ENCODE data around the gene SPHK1. TPM values are rescaled to one million over a fixed set of nuclear protein-coding genes. Genes with fewer than 3 reads are reported as not detected.
"Not testable (repeated sequence)": the region's sequence is repeated elsewhere in the genome, so short reads cannot be mapped to it uniquely, and the experiment has no call there.

The SPHK1 gene, protein sequence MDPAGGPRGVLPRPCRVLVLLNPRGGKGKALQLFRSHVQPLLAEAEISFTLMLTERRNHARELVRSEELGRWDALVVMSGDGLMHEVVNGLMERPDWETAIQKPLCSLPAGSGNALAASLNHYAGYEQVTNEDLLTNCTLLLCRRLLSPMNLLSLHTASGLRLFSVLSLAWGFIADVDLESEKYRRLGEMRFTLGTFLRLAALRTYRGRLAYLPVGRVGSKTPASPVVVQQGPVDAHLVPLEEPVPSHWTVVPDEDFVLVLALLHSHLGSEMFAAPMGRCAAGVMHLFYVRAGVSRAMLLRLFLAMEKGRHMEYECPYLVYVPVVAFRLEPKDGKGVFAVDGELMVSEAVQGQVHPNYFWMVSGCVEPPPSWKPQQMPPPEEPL
- 76.8 TPM for polyA plus RNA-seq (2013, experiment 1 of 2; ENCODE audit: insufficient read length)
- 44.2 TPM for polyA plus RNA-seq (2013, experiment 2 of 2; ENCODE audit: insufficient read length)

GRCh38 chr17:76384222-76384986 is at the start of gene SPHK1:
SPHK1 (plus strand) TSS chr17:76384609; CDS start chr17:76385645, 1,036 bp downstream.
- DNase-seq: peak; percentile 89

GRCh38 chr17:76335716-76336381 is 48.6 kb upstream of the SPHK1 start:
- DNase-seq: no peak

DNA sequence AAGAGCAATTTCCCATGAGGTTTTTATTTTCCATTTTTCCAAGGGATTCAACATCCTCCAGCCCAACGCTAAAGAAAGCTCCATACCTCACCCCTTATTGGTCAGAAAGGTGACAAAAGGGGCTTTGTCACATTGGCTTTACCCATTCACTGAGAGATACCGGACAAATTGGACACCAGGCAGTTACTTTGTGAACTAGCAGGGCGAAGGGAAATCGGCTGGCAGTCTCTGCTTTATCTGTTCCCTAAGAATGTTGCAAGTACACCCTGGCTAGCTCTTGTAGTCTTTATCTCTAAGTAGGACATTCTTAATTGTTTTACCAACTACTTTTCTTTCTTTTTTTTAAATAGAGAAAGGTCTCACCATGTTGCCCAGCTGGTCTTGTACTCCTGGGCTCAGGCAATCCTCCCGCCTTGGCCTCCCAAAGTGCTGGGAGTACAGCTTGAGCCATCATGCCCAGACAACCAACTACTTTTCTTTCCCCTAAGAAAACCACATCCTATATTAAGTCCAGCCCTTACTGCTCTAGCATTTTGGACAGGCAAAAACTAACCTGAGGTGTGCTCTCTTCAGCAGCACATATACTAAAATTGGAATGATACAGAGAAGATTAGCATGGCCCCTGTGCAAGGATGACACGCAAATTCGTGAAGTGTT is 47.5 kb upstream of the SPHK1 start:
- no peak for DNase-seq

- DNase-seq: peak; percentile 60
Measured at GRCh38 chr17:76337413-76337777, 47.0 kb upstream of the SPHK1 start.

GRCh38 chr17:76341301-76341700 is 43.1 kb upstream of the SPHK1 start:
- DNase-seq: no peak

DNA sequence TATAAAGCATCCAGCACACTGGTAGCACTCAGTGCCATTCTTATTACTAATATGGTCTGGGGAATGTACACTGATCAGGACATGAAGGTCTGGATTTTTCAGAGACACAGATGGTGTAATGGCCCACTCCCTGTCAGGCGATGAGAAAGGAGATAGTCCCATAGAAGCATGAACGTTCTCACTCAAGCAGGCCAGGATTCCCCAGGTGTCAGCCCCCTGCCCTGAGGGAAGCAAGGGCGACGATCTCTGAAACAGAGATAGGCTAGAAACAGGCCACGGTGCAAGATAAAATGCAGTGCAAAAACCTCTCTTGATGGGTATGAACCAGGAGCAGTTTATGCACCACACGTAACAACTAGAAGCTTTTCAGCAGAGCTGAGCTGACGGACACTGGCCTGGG is 41.3 kb upstream of the SPHK1 start:
- DNase-seq: no peak

DNA sequence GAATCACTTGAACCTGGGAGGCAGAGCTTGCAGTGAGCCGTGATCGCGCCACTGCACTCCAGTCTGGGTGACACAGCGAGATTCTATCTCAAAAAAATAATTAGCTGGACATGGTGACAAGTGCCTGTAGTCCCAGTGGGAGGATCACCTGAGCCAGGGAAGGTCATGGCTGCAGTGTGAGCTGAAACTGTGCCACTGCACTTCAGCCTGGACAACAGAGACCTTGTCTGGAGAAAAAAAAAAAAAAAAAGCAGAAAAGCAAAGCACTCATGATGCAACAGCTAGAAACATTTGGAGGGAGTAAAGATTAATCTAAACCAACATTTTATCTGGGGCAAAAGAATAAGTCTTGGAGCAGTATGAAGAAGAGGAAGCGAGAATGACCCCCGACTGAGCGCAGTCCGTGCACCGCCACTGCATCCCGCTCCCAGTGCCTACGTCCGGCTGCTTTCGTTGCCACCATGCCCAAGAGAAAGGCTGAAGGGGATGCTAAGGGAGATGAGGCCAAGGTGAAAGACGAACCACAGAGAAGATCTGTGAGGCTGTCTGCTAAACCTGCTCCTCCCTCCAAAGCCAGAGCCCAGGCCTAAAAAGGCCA is 38.9 kb upstream of the SPHK1 start:
- peak; percentile 34 for DNase-seq

GRCh38 chr17:76346936-76347335 is 37.5 kb upstream of the SPHK1 start:
- DNase-seq: not testable (repeated sequence)

DNA sequence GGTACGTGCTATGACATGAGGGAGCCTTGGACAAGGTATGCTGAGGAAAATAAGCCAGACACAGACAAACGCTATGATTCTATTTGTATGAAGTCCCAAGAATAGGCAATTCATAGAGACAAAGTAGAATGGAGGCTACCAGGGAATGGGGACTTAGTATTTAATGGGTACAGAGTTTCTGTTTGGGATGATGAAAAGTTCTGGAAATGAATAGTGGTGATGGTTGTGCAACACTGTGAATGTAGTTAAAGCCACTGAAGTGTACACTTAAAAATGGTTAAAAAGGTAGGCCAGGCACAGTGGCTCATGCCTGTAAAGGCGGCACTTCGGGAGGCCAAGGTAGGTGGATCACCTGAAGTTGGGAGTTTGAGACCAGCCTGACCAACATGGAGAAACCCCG is 33.9 kb upstream of the SPHK1 start:
- DNase-seq: no peak

DNA sequence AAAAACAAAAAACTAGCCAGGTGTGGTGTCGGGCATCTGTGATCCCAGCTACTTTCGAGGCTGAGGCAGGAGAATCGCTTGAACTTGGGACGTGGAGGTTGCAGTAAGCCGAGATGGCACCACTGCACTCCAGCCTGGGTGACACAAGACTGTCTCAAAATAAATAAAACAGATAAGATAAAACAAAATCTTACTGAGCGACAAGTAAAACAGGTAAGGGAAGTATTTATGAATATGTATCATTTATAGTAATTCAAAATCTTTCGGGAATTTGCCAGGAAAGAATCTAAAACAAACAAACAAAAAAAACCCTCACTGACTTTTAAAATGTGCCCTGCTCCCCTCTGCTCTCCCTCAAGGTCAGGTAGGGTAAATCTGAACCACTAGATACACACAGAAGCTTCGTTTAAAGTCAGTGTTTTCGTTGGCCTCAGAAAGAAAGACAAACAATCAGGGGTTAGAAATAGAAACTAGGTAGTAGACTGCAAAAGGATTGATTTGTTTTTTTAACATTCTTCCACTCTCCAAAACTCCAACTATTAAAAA is 32.8 kb upstream of the SPHK1 start:
- DNase-seq: no peak

GRCh38 chr17:76353004-76353598 is 31.3 kb upstream of the SPHK1 start:
- no peak for DNase-seq

DNA sequence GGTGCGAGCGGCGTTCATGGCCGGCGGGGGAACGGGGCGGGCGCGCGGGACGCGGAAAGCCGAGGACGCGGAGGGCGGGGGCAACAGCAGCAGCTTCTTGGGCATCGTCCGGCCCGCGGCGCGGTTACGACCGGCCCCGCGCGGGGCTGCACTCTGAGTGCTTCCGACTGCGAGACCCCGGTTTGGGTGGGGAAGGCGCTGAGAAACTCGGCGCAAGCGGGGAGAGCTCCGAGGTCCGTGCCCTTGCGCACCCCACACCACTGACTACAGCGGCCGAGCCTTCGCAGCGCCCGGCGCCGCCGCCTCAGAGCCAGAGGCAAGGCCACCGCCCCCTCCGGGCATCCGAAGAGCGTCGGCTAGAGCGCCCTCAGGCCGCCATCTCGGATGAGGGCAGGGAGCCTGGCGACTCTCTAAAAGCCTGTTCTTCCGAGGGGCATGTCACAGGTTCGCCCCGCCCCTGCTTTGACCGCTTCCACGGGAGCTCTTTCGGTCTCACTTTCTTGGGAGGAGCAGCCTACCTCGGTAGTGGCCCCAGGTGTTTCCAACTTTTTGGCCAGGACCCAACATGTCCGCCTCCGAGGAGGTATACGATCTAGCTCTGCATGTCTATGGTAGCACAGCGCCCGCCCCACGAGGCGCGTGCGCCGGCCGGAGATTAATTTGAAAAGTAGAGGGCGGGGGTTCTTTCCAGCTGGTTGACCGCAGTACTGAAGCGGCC is 30.7 kb upstream of the SPHK1 start, which contains the start of gene PRPSAP1:
PRPSAP1 (minus strand) TSS at position 318 of the 718 bp plus-strand sequence; CDS start at position 105, 213 bp downstream.
- peak; percentile 92 for DNase-seq

GRCh38 chr17:76354317-76354729 is 30.1 kb upstream of the SPHK1 start:
- no peak for DNase-seq

DNA sequence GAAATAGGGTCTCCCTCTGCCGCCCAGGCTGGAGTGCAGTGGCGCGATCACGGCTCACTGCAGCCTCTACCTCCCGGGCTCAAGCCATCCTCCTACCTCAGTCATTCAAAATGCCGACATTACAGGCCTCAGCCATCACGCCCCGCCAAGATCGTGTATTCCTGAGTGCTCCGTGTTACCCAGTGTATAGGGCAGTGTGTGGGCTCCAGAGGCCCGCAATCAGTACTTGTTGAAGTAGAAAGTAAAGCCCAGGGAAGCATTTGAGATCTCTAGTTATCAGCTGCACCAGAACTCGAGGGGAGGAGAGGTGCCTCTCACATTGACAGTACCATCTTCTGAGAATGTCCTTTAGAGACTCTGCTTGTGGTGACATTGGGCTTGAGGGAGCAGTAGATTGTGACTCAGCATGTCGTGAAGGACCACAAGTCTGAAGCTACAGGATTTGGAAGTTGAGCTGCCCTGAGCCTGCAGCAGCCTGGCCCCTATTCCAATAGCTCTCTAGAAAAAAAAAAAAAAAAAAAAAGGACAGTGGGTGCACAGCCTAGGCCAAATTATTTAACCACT is 29.6 kb upstream of the SPHK1 start:
- DNase-seq: peak; percentile 43

DNA sequence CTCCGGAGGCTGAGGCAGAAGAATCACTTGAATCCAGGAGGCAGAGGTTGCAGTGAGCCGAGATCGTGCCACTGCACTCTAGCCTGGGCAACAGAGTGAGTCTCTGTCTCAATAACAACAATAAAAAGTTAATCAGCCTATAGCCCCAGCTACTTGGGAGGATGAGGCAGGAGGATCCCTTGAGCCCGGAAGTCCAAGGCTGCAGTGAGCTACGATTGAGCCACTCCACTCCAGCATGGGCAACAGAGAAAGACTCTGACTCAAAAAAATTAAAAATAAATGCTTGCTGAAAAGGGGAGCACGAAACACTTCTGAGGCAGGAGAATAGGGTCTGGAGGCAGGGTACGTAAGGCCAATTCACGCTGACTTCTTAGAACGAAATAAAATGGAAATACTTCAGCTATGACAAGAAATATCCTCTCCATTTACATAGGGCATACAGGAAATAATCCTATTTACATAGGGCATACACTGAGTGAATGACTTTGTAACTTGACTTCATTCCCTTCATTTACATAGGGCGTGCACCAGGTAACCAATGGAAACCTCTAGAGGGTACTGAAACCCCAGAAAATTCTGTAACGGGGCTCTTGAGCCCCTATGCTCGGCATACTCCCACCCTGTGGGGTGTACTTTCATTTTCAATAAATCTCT is 27.5 kb upstream of the SPHK1 start:
- no peak for DNase-seq

GRCh38 chr17:76357597-76358158 is 26.7 kb upstream of the SPHK1 start:
- DNase-seq: no peak

GRCh38 chr17:76359375-76359774 is 25.0 kb upstream of the SPHK1 start:
- DNase-seq: no peak

DNA sequence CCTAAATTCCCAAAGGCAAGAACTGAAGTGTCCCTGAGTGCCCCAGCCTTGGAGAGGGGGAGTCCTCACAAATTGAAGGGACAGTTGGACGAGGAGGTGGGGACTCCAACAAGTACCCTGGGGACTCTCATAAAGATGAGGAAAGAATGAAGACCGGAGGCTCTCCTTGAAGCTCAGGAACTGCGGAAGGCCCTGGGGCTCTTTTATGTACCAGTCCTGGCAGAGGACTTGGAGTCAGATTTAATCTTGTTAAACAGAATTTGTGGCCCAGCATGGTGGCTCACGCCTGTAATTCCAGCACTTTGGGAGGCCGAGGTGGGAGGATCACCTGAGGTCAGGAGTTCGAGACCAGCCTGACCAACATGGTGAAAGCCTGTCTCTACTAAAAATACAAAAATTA is 24.6 kb upstream of the SPHK1 start:
- DNase-seq: not testable (repeated sequence)

DNA sequence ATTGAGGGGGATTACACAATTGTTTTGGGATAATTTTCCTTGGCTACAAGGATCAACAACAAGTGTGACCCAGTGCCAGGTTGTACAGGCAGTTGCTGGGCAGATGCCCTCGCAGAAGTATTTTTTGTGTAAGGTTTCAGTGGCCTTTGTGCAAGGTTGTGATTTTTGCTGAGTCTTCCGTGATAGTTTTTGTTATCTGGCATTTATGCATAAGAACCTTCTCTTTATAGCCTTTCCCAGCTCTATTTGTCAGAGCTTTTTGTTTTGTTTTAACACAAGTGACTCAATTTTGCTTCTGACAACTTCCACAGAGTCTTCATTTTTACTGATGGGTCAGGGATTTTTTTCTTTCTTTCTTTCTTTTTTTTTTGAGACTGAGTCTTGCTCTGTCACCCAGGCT is 23.9 kb upstream of the SPHK1 start:
- DNase-seq: peak; percentile 33
